HG02852 (cell line): ENCODE measurements around the gene MAP3K9.

Experiments
- ATAC-seq: cut with Tn5 transposase; IDR thresholded peaks from one replicate; pipeline ENCODE4 v1.9.1; 2021; ENCODE audit warnings: mild to moderate bottlenecking, moderate library complexity; ENCODE audit not compliant: unreplicated experiment

Gene MAP3K9

GRCh38 chr14:70788898-70789297 lies 20.4 kb downstream of the MAP3K9 start:
- ATAC-seq = no peak

- ATAC-seq = no peak
Observed at GRCh38 chr14:70785556-70785955, 23.8 kb downstream of the MAP3K9 start.

DNA sequence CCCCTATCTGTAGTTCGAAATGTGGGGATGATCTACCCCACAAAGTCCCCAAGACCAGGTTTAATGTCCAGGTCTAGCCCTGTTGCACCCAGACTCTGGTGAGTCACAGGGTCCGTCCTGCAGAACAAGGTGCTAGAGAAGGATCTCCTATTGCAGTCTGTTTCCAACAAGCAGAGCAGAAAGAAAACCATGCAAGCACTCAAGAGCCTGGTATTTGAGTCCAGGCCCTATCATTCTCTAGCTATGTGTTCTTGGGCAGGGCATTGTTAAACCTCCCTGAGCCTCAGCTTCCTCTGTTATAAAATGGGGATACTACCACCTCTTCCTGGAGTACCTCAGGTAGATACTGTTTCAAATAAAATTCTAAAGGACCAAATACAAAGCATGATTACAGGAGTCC lies 24.4 kb downstream of the MAP3K9 start:
- ATAC-seq = no peak

DNA sequence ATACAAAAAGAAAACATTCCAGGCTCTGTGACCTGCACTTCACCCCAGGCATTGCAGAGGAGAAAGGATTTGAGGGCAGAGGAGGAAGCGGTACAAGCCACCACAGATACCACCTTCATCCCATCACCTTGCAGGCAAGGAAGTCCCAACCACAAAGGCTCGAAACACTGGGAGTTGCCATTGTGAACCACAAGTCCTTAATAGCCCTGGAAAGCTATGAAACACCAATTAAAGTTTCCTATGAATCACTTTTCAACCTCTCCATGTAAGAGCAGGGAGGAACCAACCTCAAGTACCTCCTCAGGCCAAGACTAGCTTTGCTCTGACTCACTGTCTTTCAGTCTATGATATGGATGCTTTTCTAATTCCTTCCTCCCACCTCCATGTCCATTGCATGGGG lies 27.0 kb downstream of the MAP3K9 start:
- no peak for ATAC-seq

DNA sequence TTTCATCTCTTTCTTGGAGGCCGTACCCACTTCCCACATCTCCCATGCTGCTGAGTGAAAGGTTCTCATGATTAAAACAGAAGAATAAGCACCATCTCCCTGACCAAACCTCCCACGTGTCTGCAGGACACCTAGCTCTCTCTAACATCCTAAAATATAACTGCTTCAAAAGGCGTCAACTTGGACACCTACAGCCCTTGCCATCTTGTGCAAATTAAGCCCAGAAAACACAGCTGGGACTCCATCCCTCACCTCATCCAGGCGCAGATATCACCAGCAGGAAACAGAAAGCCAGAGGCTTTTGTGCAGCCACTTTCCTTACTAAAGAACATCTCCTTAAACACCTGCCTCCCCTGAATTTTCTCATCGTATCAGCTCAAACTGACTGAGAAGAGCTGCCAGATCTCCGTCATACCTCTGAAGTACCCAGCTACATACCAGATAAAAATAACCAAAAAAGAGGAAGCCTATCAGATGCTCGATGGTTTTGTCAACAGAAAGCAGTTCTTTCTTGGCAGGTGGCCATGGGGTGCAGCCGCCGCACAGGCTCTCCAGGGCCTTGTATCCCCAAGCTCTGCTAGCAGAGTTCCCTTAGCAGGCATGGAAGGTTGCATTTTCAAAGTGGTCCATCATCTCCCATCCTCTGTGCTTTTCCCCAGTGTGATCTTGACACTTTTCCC lies 28.8 kb downstream of the MAP3K9 start:
- peak; percentile 55 for ATAC-seq

DNA sequence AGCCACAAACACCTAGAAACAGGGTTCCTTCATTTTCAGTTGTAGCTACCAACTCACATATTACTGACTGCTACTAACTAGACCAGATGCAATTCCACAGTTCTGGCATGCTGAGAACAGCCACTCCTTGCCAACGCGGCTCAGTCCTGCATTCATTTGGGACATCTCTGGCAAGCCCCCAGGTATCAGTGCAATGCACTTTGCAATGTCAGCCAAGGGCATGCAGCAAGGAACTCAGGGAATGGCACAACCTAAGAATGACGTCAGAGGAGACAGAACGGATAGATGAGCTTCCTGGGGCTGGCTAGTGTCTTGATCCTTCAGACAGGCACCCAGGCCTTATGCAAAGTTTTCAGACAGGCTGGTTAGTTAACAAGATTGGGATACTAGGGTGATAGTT lies 29.6 kb downstream of the MAP3K9 start:
- no peak for ATAC-seq

DNA sequence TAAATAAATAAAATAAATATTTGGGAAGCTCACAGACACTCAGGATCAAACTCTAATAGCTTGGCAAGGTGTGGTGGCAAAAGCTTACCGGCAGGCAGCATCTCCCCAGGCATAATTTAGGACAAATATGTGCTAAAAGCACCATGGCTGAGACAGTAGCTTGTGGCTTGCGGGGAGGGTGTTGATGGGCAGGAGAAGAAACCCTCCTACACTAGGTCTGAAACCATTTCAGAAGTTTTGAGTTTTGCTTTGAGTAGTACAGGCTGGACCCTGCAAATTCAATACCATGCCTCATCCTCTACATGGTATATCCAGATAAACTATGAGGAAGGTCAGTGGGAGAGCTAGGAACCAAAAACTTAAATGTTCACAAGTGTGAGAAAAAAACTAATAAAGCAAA lies 33.1 kb downstream of the MAP3K9 start:
- ATAC-seq = peak; percentile 76

GRCh38 chr14:70773182-70773862 lies 36.0 kb downstream of the MAP3K9 start:
- no peak for ATAC-seq

DNA sequence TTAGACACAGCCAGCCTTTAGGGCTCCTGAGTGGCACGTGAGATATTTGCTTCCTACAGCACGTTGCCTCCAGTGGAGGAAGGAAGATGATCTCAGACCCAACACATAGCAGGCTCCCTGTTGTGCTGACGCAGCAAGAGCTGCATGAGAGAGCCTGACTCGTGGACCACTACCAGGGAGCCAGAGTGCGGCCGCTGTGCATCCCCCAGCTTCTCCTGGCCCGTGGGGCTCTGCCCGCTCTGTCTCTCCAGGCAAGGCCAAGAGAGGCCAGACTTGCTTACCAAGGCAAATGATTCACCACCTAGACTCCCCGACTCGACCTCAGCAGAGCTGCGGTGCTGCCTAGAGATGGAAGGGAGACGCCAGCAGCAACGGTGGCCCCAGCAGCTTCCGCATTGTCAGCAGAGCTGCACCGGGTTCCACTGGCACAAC lies 37.5 kb downstream of the MAP3K9 start:
- ATAC-seq = no peak

- no peak for ATAC-seq
Observed at GRCh38 chr14:70770490-70770889, 38.8 kb downstream of the MAP3K9 start.

DNA sequence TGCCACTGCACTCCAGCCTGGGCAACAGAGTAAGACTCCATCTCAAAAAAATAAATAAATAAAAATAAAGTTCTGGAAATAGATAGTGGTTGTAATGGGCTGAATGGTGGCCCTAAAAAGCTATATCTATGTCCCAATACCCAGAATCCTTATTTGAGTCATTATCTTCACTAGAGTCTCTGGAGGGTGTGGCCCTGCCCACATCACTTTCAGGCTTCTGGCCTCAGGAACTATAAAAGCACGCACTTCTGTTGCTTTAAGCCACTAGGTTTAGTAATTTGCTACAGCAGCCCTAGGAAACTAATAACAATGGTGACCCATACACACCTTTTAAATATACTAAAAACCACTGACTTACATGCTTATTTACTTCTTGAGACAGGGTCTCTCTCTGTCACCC lies 49.9 kb downstream of the MAP3K9 start:
- no peak for ATAC-seq

DNA sequence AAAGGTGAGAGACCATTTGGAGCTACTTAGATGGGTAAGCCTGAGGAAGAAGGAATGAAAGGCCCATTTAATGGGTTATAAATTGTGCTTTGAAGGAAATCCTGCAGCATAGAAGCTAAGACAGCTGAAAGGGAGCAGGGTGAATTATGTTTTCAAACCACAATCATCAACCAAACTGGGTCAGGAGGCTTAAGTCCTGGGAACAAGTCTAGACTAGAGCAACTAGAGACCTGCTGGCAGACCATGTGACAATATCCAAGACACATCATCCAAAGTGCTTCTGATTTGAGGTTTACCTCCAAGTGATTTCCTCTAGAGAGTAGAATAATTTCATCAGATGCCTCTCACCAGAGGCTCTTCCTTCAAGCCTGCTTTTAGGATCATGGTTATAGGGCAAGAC lies 53.7 kb downstream of the MAP3K9 start:
- ATAC-seq = no peak

GRCh38 chr14:70754991-70755390 lies 54.3 kb downstream of the MAP3K9 start:
- ATAC-seq = no peak

GRCh38 chr14:70753518-70753953 lies 55.8 kb downstream of the MAP3K9 start:
- ATAC-seq = no peak

DNA sequence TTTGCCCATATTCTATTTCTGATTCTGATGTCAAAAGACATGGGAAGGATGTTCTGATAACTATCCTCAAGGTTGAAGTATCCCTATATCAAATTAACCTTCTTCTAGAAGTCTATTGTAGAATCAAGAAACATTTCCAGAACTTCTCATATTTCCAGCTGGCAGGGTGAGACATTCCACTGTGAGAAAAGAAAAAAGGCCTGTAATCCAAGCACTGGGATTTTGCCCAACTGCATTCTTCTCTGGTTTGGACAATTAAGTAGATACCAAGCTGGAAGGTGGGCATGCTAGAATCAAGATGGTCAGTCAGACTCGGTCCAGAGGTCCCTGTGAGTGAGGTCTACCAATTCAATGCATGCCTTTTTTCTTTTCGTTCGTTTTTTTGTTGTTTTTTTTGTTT lies 60.9 kb downstream of the MAP3K9 start:
- ATAC-seq = no peak

DNA sequence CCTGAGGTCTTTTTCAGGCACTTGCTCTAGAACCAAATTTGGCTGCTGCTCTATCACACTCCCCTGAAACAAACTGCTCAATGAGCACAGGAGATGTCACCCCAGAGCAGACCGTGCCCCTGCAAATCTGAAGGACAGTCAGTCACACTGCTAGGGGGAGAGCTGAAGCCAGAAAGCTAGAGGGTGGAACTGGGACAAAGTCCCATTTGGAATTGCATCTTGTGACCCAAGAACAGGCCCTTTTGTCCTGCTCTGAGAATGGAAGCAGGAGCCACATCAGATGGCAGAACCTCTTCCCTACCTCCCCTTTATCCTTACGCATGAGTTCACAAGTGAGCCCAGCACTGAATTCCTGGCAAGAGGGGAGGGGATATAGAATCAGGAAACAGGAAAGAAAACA lies 64.7 kb downstream of the MAP3K9 start:
- no peak for ATAC-seq

DNA sequence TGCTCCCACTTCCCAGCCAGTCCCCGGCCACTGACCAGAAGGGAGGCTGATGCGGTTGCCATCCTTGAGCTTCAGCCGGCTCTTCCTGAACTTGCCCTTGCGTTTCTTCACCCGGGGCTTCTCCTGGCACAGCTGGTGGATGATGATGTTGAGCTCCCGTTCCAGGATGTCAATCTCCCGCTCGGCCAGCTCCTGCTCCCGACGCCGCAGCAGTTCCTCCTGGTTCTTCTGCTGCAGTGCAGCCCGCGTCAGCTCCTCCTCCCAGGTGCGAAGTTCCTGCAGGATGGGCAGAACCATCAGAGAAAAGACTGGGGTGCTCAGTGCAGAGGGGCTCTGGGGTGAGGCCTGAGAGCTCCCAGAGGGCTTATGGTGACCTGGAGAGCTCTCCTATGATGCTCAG lies 67.0 kb downstream of the MAP3K9 start:
- no peak for ATAC-seq

DNA sequence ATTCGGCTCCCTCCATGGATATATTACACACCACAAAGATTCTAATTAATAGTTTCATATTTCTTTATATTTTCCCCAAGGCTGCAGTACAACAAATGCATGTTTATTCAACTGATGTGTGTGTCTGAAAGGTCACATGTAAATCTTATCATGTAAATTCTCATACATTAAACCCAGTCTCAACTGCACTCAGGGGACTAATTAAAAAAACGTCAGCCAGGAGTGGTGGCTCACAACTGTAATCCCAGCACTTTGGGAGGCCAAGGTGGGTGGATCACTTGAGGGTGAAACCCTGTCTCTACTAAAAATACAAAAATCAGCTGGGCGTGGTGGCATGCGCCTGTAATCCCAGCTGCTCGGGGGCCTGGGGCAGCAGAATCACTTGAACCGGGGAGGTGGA lies 67.8 kb downstream of the MAP3K9 start:
- ATAC-seq = no peak

- ATAC-seq = no peak
Observed at GRCh38 chr14:70735043-70735442, 74.3 kb downstream of the MAP3K9 start.

- no peak for ATAC-seq
Observed at GRCh38 chr14:70731447-70732239, 77.7 kb downstream of the MAP3K9 start.

- no peak for ATAC-seq
Observed at GRCh38 chr14:70730393-70730792, 78.9 kb downstream of the MAP3K9 start.
